ENCODE results near the gene SH3BP5. TPM values are rescaled to one million over a fixed set of nuclear protein-coding genes. Genes with fewer than 3 reads are reported as not detected.
A peak's percentile ranks its signal among the peaks of the same experiment; 100 is the strongest.

The SH3BP5 gene
- total and polyA plus RNA-seq, 4 donors = 56.3 to 113 (median 89.2) TPM

- Histone ChIP-seq H3K27ac (ENCODE audit: low read depth, low read length) (peak overlapping the region; percentile 80), H3K4me1 (ENCODE audit: control insufficient read depth, insufficient read depth, low read length) (peaks cover 32% of the 10 kb centered on the region), H3K27me3 (ENCODE audit: control insufficient read depth, insufficient read depth, low read length) (no peaks in the 10 kb centered on the region), H3K9me3 (ENCODE audit: control insufficient read depth, insufficient read depth, low read length) (no peaks in the 10 kb centered on the region), H3K36me3 (ENCODE audit: control insufficient read depth, insufficient read depth, low read length) (peaks cover 4% of the 10 kb centered on the region), H3K4me3 (ENCODE audit: low read depth, low read length) (no peak overlapping the region)
- DNase-seq (ENCODE audit: low read depth in 4 of 6, low spot score in 6 of 6) = no peak
- WGBS (ENCODE audit: insufficient coverage) = 84% methylated on average over 3 of the region's 8 CpGs
Measured at GRCh38 chr3:15318661-15319060, 13.7 kb downstream of the SH3BP5 start.

- Histone ChIP-seq H3K27ac (ENCODE audit: low read depth, low read length) (peak overlapping the region; percentile 70), H3K36me3 (ENCODE audit: control insufficient read depth, insufficient read depth, low read length) (no peaks in the 10 kb centered on the region), H3K4me3 (ENCODE audit: low read depth, low read length) (no peak overlapping the region), H3K27me3 (ENCODE audit: control insufficient read depth, insufficient read depth, low read length) (no peaks in the 10 kb centered on the region), H3K9me3 (ENCODE audit: control insufficient read depth, insufficient read depth, low read length) (no peaks in the 10 kb centered on the region), H3K4me1 (ENCODE audit: control insufficient read depth, insufficient read depth, low read length) (peaks cover 23% of the 10 kb centered on the region)
- 81% methylated on average over 3 of the region's 5 CpGs for WGBS (ENCODE audit: insufficient coverage)
- peak in 1 of 6 donors; percentile 16 for DNase-seq (ENCODE audit: low read depth in 4 of 6, low spot score in 6 of 6)
Measured at GRCh38 chr3:15316998-15317435, 15.4 kb downstream of the SH3BP5 start.

GRCh38 chr3:15315003-15315402 is 17.4 kb downstream of the SH3BP5 start:
- Histone ChIP-seq H3K9me3 (ENCODE audit: control insufficient read depth, insufficient read depth, low read length) (no peaks in the 10 kb centered on the region), H3K4me3 (ENCODE audit: low read depth, low read length) (no peak overlapping the region), H3K4me1 (ENCODE audit: control insufficient read depth, insufficient read depth, low read length) (peaks cover 21% of the 10 kb centered on the region), H3K27me3 (ENCODE audit: control insufficient read depth, insufficient read depth, low read length) (no peaks in the 10 kb centered on the region), H3K36me3 (ENCODE audit: control insufficient read depth, insufficient read depth, low read length) (peaks cover 3% of the 10 kb centered on the region), H3K27ac (ENCODE audit: low read depth, low read length) (no peak overlapping the region)
- DNase-seq (ENCODE audit: low read depth in 4 of 6, low spot score in 6 of 6) = no peak
- WGBS (ENCODE audit: insufficient coverage) = 100% methylated on average over 1 of the region's 4 CpGs

DNA sequence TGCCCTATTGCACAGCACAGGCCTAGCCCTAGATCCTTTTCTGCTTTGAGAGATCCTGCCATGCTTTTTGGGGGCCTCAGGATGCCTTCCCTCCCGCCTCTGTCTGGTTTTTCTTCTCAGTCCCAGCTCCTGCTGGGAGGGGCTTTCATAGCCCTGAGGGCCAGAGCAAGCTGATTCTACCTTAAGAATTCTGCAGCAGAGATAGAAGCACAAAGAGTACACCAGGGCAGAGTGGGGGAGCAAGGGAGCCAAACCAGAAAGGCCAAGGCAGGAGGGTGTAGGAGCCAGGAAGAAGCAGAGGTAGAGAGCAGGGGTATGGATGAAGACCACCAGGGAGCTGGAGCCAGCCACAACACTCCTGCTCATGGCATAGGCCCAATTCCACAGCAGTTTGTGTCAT is 18.1 kb downstream of the SH3BP5 start:
- Histone ChIP-seq H3K36me3 (ENCODE audit: control insufficient read depth, insufficient read depth, low read length) (peaks cover 3% of the 10 kb centered on the region), H3K4me3 (ENCODE audit: low read depth, low read length) (no peak overlapping the region), H3K27me3 (ENCODE audit: control insufficient read depth, insufficient read depth, low read length) (no peaks in the 10 kb centered on the region), H3K4me1 (ENCODE audit: control insufficient read depth, insufficient read depth, low read length) (peaks cover 17% of the 10 kb centered on the region), H3K9me3 (ENCODE audit: control insufficient read depth, insufficient read depth, low read length) (no peaks in the 10 kb centered on the region), H3K27ac (ENCODE audit: low read depth, low read length) (no peak overlapping the region)
- no peak for DNase-seq (ENCODE audit: low read depth in 4 of 6, low spot score in 6 of 6)
- 73% methylated on average over 1 of the region's 1 CpG for WGBS (ENCODE audit: insufficient coverage)

DNA sequence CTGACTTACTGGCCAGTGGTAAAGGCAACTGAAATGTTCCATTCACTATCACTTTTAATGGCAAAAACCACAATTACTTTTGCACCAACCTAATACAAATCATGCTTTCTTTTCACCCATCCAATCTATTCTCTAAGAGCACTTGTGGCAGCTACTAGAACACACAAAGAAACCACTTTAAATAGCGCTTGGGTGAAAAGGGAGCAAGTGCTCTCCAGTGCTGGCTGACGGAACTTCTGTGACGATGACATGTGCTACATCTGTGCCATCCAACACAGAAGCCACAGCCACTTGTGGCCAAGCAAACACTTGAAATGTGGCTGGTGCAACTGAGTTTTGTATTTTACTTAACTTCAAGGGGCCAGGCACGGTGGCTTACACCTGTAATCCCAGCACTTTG is 18.9 kb downstream of the SH3BP5 start:
- Histone ChIP-seq H3K4me3 (ENCODE audit: low read depth, low read length) (no peak overlapping the region), H3K27me3 (ENCODE audit: control insufficient read depth, insufficient read depth, low read length) (no peaks in the 10 kb centered on the region), H3K4me1 (ENCODE audit: control insufficient read depth, insufficient read depth, low read length) (peaks cover 14% of the 10 kb centered on the region), H3K9me3 (ENCODE audit: control insufficient read depth, insufficient read depth, low read length) (no peaks in the 10 kb centered on the region), H3K36me3 (ENCODE audit: control insufficient read depth, insufficient read depth, low read length) (peaks cover 3% of the 10 kb centered on the region), H3K27ac (ENCODE audit: low read depth, low read length) (peak overlapping the region; percentile 67)
- peak in 1 of 6 donors; percentile 56 for DNase-seq (ENCODE audit: low read depth in 4 of 6, low spot score in 6 of 6)
- 86% methylated on average over 1 of the region's 4 CpGs for WGBS (ENCODE audit: insufficient coverage)

- no peaks in the 10 kb centered on the region for H3K9me3 ChIP-seq (ENCODE audit: control insufficient read depth, insufficient read depth, low read length)
- H3K4me3 ChIP-seq (ENCODE audit: low read depth, low read length) = no peak overlapping the region
- no peak for DNase-seq (ENCODE audit: low read depth in 4 of 6, low spot score in 6 of 6)
- WGBS (ENCODE audit: insufficient coverage) = no CpG with 5 or more reads among the region's 2 CpGs
- no peaks in the 10 kb centered on the region for H3K27me3 ChIP-seq (ENCODE audit: control insufficient read depth, insufficient read depth, low read length)
- H3K4me1 ChIP-seq (ENCODE audit: control insufficient read depth, insufficient read depth, low read length) = peaks cover 18% of the 10 kb centered on the region
- peaks cover 3% of the 10 kb centered on the region for H3K36me3 ChIP-seq (ENCODE audit: control insufficient read depth, insufficient read depth, low read length)
- no peak overlapping the region for H3K27ac ChIP-seq (ENCODE audit: low read depth, low read length)
Measured at GRCh38 chr3:15312550-15312949, 19.8 kb downstream of the SH3BP5 start.

GRCh38 chr3:15310491-15311370 is 21.7 kb downstream of the SH3BP5 start:
- no peaks in the 10 kb centered on the region for H3K27me3 ChIP-seq (ENCODE audit: control insufficient read depth, insufficient read depth, low read length)
- no peak overlapping the region for H3K4me3 ChIP-seq (ENCODE audit: low read depth, low read length)
- H3K9me3 ChIP-seq (ENCODE audit: control insufficient read depth, insufficient read depth, low read length) = no peaks in the 10 kb centered on the region
- 100% methylated on average over 3 of the region's 6 CpGs for WGBS (ENCODE audit: insufficient coverage)
- H3K27ac ChIP-seq (ENCODE audit: low read depth, low read length) = peak overlapping the region; percentile 93
- peaks cover 3% of the 10 kb centered on the region for H3K36me3 ChIP-seq (ENCODE audit: control insufficient read depth, insufficient read depth, low read length)
- peaks cover 23% of the 10 kb centered on the region for H3K4me1 ChIP-seq (ENCODE audit: control insufficient read depth, insufficient read depth, low read length)
- no peak for DNase-seq (ENCODE audit: low read depth in 4 of 6, low spot score in 6 of 6)

- Histone ChIP-seq H3K4me1 (ENCODE audit: control insufficient read depth, insufficient read depth, low read length) (peaks cover 23% of the 10 kb centered on the region), H3K27me3 (ENCODE audit: control insufficient read depth, insufficient read depth, low read length) (no peaks in the 10 kb centered on the region), H3K36me3 (ENCODE audit: control insufficient read depth, insufficient read depth, low read length) (peaks cover 3% of the 10 kb centered on the region), H3K4me3 (ENCODE audit: low read depth, low read length) (no peak overlapping the region), H3K9me3 (ENCODE audit: control insufficient read depth, insufficient read depth, low read length) (no peaks in the 10 kb centered on the region), H3K27ac (ENCODE audit: low read depth, low read length) (peak overlapping the region; percentile 93)
- DNase-seq (ENCODE audit: low read depth in 4 of 6, low spot score in 6 of 6) = peak in 2 of 6 donors; percentile 19 to 80
- WGBS (ENCODE audit: insufficient coverage) = 60% methylated on average over 3 of the region's 6 CpGs
Measured at GRCh38 chr3:15309662-15310335, 22.6 kb downstream of the SH3BP5 start.

GRCh38 chr3:15307580-15307979 is 24.8 kb downstream of the SH3BP5 start:
- Histone ChIP-seq H3K9me3 (ENCODE audit: control insufficient read depth, insufficient read depth, low read length) (no peaks in the 10 kb centered on the region), H3K27me3 (ENCODE audit: control insufficient read depth, insufficient read depth, low read length) (no peaks in the 10 kb centered on the region), H3K36me3 (ENCODE audit: control insufficient read depth, insufficient read depth, low read length) (peaks cover 13% of the 10 kb centered on the region), H3K4me1 (ENCODE audit: control insufficient read depth, insufficient read depth, low read length) (peaks cover 13% of the 10 kb centered on the region), H3K4me3 (ENCODE audit: low read depth, low read length) (no peak overlapping the region), H3K27ac (ENCODE audit: low read depth, low read length) (peak overlapping the region; percentile 33)
- DNase-seq (ENCODE audit: low read depth in 4 of 6, low spot score in 6 of 6) = no peak
- 75% methylated on average over 10 of the region's 11 CpGs for WGBS (ENCODE audit: insufficient coverage)
